Measurements from ENCODE around the gene EIF1B. TPM values are rescaled to one million over a fixed set of nuclear protein-coding genes. Genes with fewer than 3 reads are reported as not detected.
A peak's percentile ranks its signal among the peaks of the same experiment; 100 is the strongest.

The EIF1B gene
- total and polyA plus RNA-seq, 2 of the 13 experiments (the other 11 are each of a cell fraction or from before 2014, with no cell fraction given) = 12.7 to 29.1 TPM

DNA sequence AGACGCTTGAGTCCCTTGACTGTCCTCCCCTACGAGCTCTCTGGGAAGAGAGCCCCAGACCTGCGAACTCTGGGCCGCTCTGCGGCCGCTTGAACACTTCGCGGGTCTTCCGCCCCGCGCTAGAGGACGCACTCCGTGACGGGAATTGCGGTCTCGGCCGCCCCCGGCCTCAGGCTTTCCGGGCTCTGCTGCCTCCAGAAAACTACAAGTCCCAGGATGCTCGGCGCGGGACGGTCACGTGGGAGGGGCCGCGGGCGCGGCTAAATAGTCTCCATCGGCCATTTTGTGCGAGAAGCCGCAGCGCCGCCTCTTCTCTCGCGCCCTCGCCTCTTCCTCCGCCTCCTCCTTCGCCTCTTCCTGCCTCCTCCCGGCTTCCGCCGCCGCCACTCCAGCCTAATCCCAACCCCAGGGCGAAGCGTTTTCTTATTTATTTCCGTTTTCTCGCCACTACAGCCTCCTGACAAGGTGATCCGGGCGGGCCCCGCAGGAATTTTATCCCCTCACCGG, at the start of gene EIF1B (continued):
- TF ChIP-seq KMT2B (CRISPR knock-in tag; IDR thresholded peaks at IDR 0.05) = peak; percentile 49
- TF ChIP-seq PHF5A (CRISPR knock-in tag; IDR thresholded peaks at IDR 0.05; ENCODE audit: low read depth, unreplicated experiment) = no peak
- TF ChIP-seq ZNF580 (CRISPR knock-in tag; IDR thresholded peaks at IDR 0.05; ENCODE audit: borderline replicate concordance, low read depth) = peak; percentile 35; the same call in 1 of the 2 replicates
- TF ChIP-seq EEA1 (CRISPR knock-in tag; IDR thresholded peaks at IDR 0.05; ENCODE audit: borderline replicate concordance) = 0 out of 2 replicates have a peak, but pooled peaks have one; percentile 32
- TF ChIP-seq FOXO1 (CRISPR knock-in tag; IDR thresholded peaks at IDR 0.05) = no peak
- TF ChIP-seq ZNF354B (CRISPR knock-in tag; IDR thresholded peaks at IDR 0.05) = no peak
- peak; percentile 70; the same call in 1 of the 2 replicates for TF ChIP-seq ZBTB43 (CRISPR knock-in tag; conservative IDR thresholded peaks at IDR 0.05)
- no peak for TF ChIP-seq GFI1 (CRISPR knock-in tag; IDR thresholded peaks at IDR 0.05; ENCODE audit: borderline replicate concordance)
- no peak for TF ChIP-seq ARHGAP35 (CRISPR knock-in tag; IDR thresholded peaks at IDR 0.05; ENCODE audit: borderline replicate concordance)
- TF ChIP-seq ZNF230 (CRISPR knock-in tag; IDR thresholded peaks at IDR 0.05) = no peak
- TF ChIP-seq, protein P1, sequence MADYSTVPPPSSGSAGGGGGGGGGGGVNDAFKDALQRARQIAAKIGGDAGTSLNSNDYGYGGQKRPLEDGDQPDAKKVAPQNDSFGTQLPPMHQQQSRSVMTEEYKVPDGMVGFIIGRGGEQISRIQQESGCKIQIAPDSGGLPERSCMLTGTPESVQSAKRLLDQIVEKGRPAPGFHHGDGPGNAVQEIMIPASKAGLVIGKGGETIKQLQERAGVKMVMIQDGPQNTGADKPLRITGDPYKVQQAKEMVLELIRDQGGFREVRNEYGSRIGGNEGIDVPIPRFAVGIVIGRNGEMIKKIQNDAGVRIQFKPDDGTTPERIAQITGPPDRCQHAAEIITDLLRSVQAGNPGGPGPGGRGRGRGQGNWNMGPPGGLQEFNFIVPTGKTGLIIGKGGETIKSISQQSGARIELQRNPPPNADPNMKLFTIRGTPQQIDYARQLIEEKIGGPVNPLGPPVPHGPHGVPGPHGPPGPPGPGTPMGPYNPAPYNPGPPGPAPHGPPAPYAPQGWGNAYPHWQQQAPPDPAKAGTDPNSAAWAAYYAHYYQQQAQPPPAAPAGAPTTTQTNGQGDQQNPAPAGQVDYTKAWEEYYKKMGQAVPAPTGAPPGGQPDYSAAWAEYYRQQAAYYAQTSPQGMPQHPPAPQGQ (CRISPR knock-in tag; IDR thresholded peaks at IDR 0.05; ENCODE audit: borderline replicate concordance) = no peak
- TF ChIP-seq SMYD3 (CRISPR knock-in tag; IDR thresholded peaks at IDR 0.05) = no peak
- peak; percentile 95 for TF ChIP-seq ZNF143 (CRISPR knock-in tag; IDR thresholded peaks at IDR 0.05)
- no peak for TF ChIP-seq BATF2 (CRISPR knock-in tag; IDR thresholded peaks at IDR 0.05)
- no peak for TF ChIP-seq TBP (CRISPR knock-in tag; IDR thresholded peaks at IDR 0.05)
- no peak for TF ChIP-seq NR1H2 (CRISPR knock-in tag; IDR thresholded peaks at IDR 0.05; ENCODE audit: borderline replicate concordance, low read depth)
- no peak for TF ChIP-seq ZNF678 (CRISPR knock-in tag; IDR thresholded peaks at IDR 0.05)
- no peak for TF ChIP-seq NONO (IDR thresholded peaks at IDR 0.05)
- peak; percentile 9; the same call in 1 of the 2 replicates for TF ChIP-seq NONO (CRISPR knock-in tag; conservative IDR thresholded peaks at IDR 0.05)
- no peak; the same call in 1 of the 2 replicates for TF ChIP-seq YEATS4 (CRISPR knock-in tag; IDR thresholded peaks at IDR 0.05; ENCODE audit: borderline replicate concordance)
- TF ChIP-seq CSRNP2 (CRISPR knock-in tag; conservative IDR thresholded peaks at IDR 0.05; ENCODE audit: low read depth) = no peak
- no peak for TF ChIP-seq ZNF513 (CRISPR knock-in tag; conservative IDR thresholded peaks at IDR 0.05)

Measured in HepG2 (cell line).